ENCODE results near the gene PTBP2. TPM values are rescaled to one million over a fixed set of nuclear protein-coding genes. Genes with fewer than 3 reads are reported as not detected.

PTBP2 gene
- total and polyA plus RNA-seq, 2 donors from 2014 or later, result 10.5 to 32.8 TPM

- no peak for TF ChIP-seq CTCF (IDR thresholded peaks at IDR 0.05; ENCODE audit: borderline replicate concordance, extremely low read depth, insufficient read depth)
- H3K9me3 ChIP-seq (ENCODE audit: control insufficient read depth in 2 of 3, insufficient read depth in 1 of 3, low read length in 3 of 3), result no peaks in the 10 kb centered on the region
- no peaks in the 10 kb centered on the region for H3K27me3 ChIP-seq (ENCODE audit: control insufficient read depth, insufficient read depth, low read length)
- FAIRE-seq (no peak), DNase-seq (no peak)
- intact Hi-C loops (cut with DNase I), result no loop called here
- H3K4me1 ChIP-seq (ENCODE audit: control insufficient read depth in 2 of 3, insufficient read depth in 2 of 3, low read depth in 1 of 3, low read length in 3 of 3), result no peaks in the 10 kb centered on the region
- H3K9ac ChIP-seq (ENCODE audit: low read length in 3 of 3), result no peak overlapping the region
- H3K36me3 ChIP-seq (ENCODE audit: control insufficient read depth in 2 of 3, insufficient read depth in 3 of 3, low read length in 3 of 3), result no peaks in the 10 kb centered on the region
- no peak overlapping the region for H3K4me3 ChIP-seq (ENCODE audit: low read length in 3 of 3)
- H3K27ac ChIP-seq (ENCODE audit: low read depth in 2 of 2, low read length in 2 of 2), result no peak overlapping the region
Observed at GRCh38 chr1:96710708-96711477, 10.7 kb upstream of the PTBP2 start.

GRCh38 chr1:96713649-96714048, 7.9 kb upstream of the PTBP2 start:
- intact Hi-C loops (cut with DNase I), result no loop called here
- Histone ChIP-seq H3K4me3 (ENCODE audit: low read length in 3 of 3) (no peak overlapping the region), H3K27me3 (ENCODE audit: control insufficient read depth, insufficient read depth, low read length) (no peaks in the 10 kb centered on the region), H3K9ac (ENCODE audit: low read length in 3 of 3) (no peak overlapping the region), H3K27ac (ENCODE audit: low read depth in 2 of 2, low read length in 2 of 2) (no peak overlapping the region), H3K9me3 (ENCODE audit: control insufficient read depth in 2 of 3, insufficient read depth in 1 of 3, low read length in 3 of 3) (no peaks in the 10 kb centered on the region), H3K36me3 (ENCODE audit: control insufficient read depth in 2 of 3, insufficient read depth in 3 of 3, low read length in 3 of 3) (no peaks in the 10 kb centered on the region), H3K4me1 (ENCODE audit: control insufficient read depth in 2 of 3, insufficient read depth in 2 of 3, low read depth in 1 of 3, low read length in 3 of 3) (no peaks in the 10 kb centered on the region)
- TF ChIP-seq CTCF (IDR thresholded peaks at IDR 0.05; ENCODE audit: borderline replicate concordance, extremely low read depth, insufficient read depth), result no peak
- FAIRE-seq (no peak), DNase-seq (no peak)

- Histone ChIP-seq H3K9ac (ENCODE audit: low read length in 3 of 3) (no peak overlapping the region), H3K27me3 (ENCODE audit: control insufficient read depth, insufficient read depth, low read length) (no peaks in the 10 kb centered on the region), H3K27ac (ENCODE audit: low read depth in 2 of 2, low read length in 2 of 2) (no peak overlapping the region), H3K4me3 (ENCODE audit: low read length in 3 of 3) (no peak overlapping the region), H3K36me3 (ENCODE audit: control insufficient read depth in 2 of 3, insufficient read depth in 3 of 3, low read length in 3 of 3) (no peaks in the 10 kb centered on the region), H3K9me3 (ENCODE audit: control insufficient read depth in 2 of 3, insufficient read depth in 1 of 3, low read length in 3 of 3) (no peaks in the 10 kb centered on the region), H3K4me1 (ENCODE audit: control insufficient read depth in 2 of 3, insufficient read depth in 2 of 3, low read depth in 1 of 3, low read length in 3 of 3) (no peaks in the 10 kb centered on the region)
- FAIRE-seq (no peak), DNase-seq (no peak)
- intact Hi-C loops (cut with DNase I), result no loop called here
- no peak for TF ChIP-seq CTCF (IDR thresholded peaks at IDR 0.05; ENCODE audit: borderline replicate concordance, extremely low read depth, insufficient read depth)
Observed at GRCh38 chr1:96714881-96715280, 6.7 kb upstream of the PTBP2 start.

All from kidney (tissue), 14 donors.